Left cardiac atrium (tissue), 4 donors: ENCODE measurements around the gene OSBPL1A. TPM values are rescaled to one million over a fixed set of nuclear protein-coding genes. Genes with fewer than 3 reads are reported as not detected.
A peak's percentile ranks its signal among the peaks of the same experiment; 100 is the strongest.

Experiments
- ATAC-seq, 2 donors: fragments of 200-7000 bp; cut with Tn5 transposase; one replicate each; pipeline ENCODE4 v1.9.1; 2020; ENCODE audit warnings: mild to moderate bottlenecking in 2 of 2, moderate library complexity in 2 of 2
- DNase-seq: peaks from one replicate; pipeline ENCODE4 v3.0.0-alpha.2; 2020
- intact Hi-C, 2 donors: fragments of 100-400 bp; cut with DNase I; formaldehyde crosslinking; loops; one replicate each; pipeline versions ENCODE4 v1.14.1 to v1.15.1; 2022 to 2023
- total RNA-seq, 2 donors: library from RNA; stranded (reverse); fragmentation: NEBNext Ultra II Directional; extraction: Animal tissue kit (Norgen Biotek cat#: 25700); gene quantifications; one replicate each; pipeline ENCODE4 v1.2.1, GENCODE V29; 2021
- donor health status: DM: no; HTN: yes; CAD: no.
- donor health status: DM: no; HTN: yes; CAD: no; lungs with severe emphysema.
- donor health status: DM: yes; HTN: yes; CAD: no.
- donor health status: Dilated cardiomyopathy.

OSBPL1A gene
- total RNA-seq, 2 donors from 2014 or later = 68.8 to 74.4 TPM

- no peak for DNase-seq
- intact Hi-C loops = no loop called here
- no peak for ATAC-seq
Measured at GRCh38 chr18:24243677-24244076, 153.9 kb downstream of the OSBPL1A start.

- ATAC-seq (no peak), DNase-seq (no peak)
- intact Hi-C loops = no loop called here
Measured at GRCh38 chr18:24239341-24239740, 158.3 kb downstream of the OSBPL1A start.

- DNase-seq (no peak), ATAC-seq (no peak)
- intact Hi-C loops = no loop called here
Measured at GRCh38 chr18:24238387-24238786, 159.2 kb downstream of the OSBPL1A start.

- no peak for DNase-seq
- ATAC-seq = no peak
- intact Hi-C loops = loop anchor here in 1 of 2 donors (5.0 kb wide), 1 partner anchor 37 kb away; no protein-coding TSS in a partner anchor
Measured at GRCh38 chr18:24234850-24235418, 162.7 kb downstream of the OSBPL1A start.

- intact Hi-C loops = loop anchor here in 1 of 2 donors (5.0 kb wide), 1 partner anchor 38 kb away; no protein-coding TSS in a partner anchor
- ATAC-seq (peak; percentile 13 to 53), DNase-seq (peak; percentile 45)
Measured at GRCh38 chr18:24234330-24234729, 163.3 kb downstream of the OSBPL1A start.

- no peak for DNase-seq
- intact Hi-C loops = loop anchor here in 1 of 2 donors (5.0 kb wide), 1 partner anchor 40 kb away; no protein-coding TSS in a partner anchor
- no peak for ATAC-seq
Measured at GRCh38 chr18:24232800-24233199, 164.8 kb downstream of the OSBPL1A start.

GRCh38 chr18:24231773-24232735 lies 165.6 kb downstream of the OSBPL1A start:
- intact Hi-C loops = loop anchor here in 1 of 2 donors (5.0 kb wide), 1 partner anchor 40 kb away; no protein-coding TSS in a partner anchor
- peak; percentile 75 to 77 for ATAC-seq
- no peak for DNase-seq

GRCh38 chr18:24230766-24231165 lies 166.9 kb downstream of the OSBPL1A start:
- intact Hi-C loops = loop anchor here in 1 of 2 donors (5.0 kb wide), 1 partner anchor 42 kb away; no protein-coding TSS in a partner anchor
- DNase-seq (no peak), ATAC-seq (no peak)

- intact Hi-C loops = no loop called here
- ATAC-seq = no peak
- DNase-seq = no peak
Measured at GRCh38 chr18:24228667-24229041, 169.0 kb downstream of the OSBPL1A start.

GRCh38 chr18:24227977-24228666 lies 169.5 kb downstream of the OSBPL1A start:
- intact Hi-C loops = no loop called here
- no peak for ATAC-seq

GRCh38 chr18:24220318-24220688 lies 177.3 kb downstream of the OSBPL1A start:
- intact Hi-C loops = no loop called here
- peak in 1 of 2 donors; percentile 11 for ATAC-seq

More at GRCh38 chr18:24227977-24228666, 169.5 kb downstream of the OSBPL1A start:
- DNase-seq = no peak

GRCh38 chr18:24219561-24220317 lies 177.9 kb downstream of the OSBPL1A start:
- no peak for DNase-seq
- intact Hi-C loops = no loop called here
- peak in 1 of 2 donors; percentile 58 for ATAC-seq

More at GRCh38 chr18:24220318-24220688, 177.3 kb downstream of the OSBPL1A start:
- no peak for DNase-seq

- DNase-seq = no peak
- ATAC-seq = no peak
- intact Hi-C loops = no loop called here
Measured at GRCh38 chr18:24214913-24215312, 182.7 kb downstream of the OSBPL1A start.

- DNase-seq (no peak), ATAC-seq (no peak)
- intact Hi-C loops = no loop called here
Measured at GRCh38 chr18:24214144-24214543, 183.5 kb downstream of the OSBPL1A start.

GRCh38 chr18:24212939-24213338 lies 184.7 kb downstream of the OSBPL1A start:
- no peak for DNase-seq
- peak in 1 of 2 donors; percentile 93 for ATAC-seq
- intact Hi-C loops = no loop called here

GRCh38 chr18:24209558-24209957 lies 188.1 kb downstream of the OSBPL1A start:
- intact Hi-C loops = no loop called here
- ATAC-seq = no peak
- DNase-seq = no peak

- intact Hi-C loops = no loop called here
- no peak for DNase-seq
- ATAC-seq = no peak
Measured at GRCh38 chr18:24208270-24209035, 189.2 kb downstream of the OSBPL1A start.

- ATAC-seq = no peak
- intact Hi-C loops = no loop called here
- DNase-seq = no peak
Measured at GRCh38 chr18:24204904-24205303, 192.7 kb downstream of the OSBPL1A start.
